Caki2 (cell line): ENCODE data around the gene CLSTN2. TPM values are rescaled to one million over a fixed set of nuclear protein-coding genes. Genes with fewer than 3 reads are reported as not detected.

Source experiments
- DNase-seq: peaks from one replicate; pipeline ENCODE4 v3.0.0-alpha.2; 2015; ENCODE audit warnings: low read depth
- in situ Hi-C: cut with HindIII; loops from 2 replicates; pipeline ENCODE4 v1.10.0; 2016; ENCODE audit warnings: low sequenced_read_pairs, low pct_unique_long_range_greater_than_20kb, mixed read lengths
- total RNA-seq: library from RNA; depleted of rRNA; stranded (reverse); fragments of >200 nt; shearing (Covaris generic); gene quantifications from 2 replicates; pipeline ENCODE4 v1.2.3, GENCODE V29; 2014; ENCODE audit warnings: low replicate concordance

CLSTN2 gene
- total RNA-seq, 1 experiment from 2014 or later: 37.8 TPM

GRCh38 chr3:140103986-140104645, 169.1 kb downstream of the CLSTN2 start:
- in situ Hi-C loops: no loop called here
- DNase-seq: no peak

- in situ Hi-C loops: no loop called here
Measured at GRCh38 chr3:140113996-140114788, 179.2 kb downstream of the CLSTN2 start.

GRCh38 chr3:140114789-140115080, 179.8 kb downstream of the CLSTN2 start:
- in situ Hi-C loops: no loop called here
- DNase-seq: no peak

More at GRCh38 chr3:140113996-140114788, 179.2 kb downstream of the CLSTN2 start:
- no peak for DNase-seq

- DNase-seq: peak; percentile 53
- in situ Hi-C loops: no loop called here
Measured at GRCh38 chr3:140117096-140117526, 182.1 kb downstream of the CLSTN2 start.

GRCh38 chr3:140122183-140122582, 187.2 kb downstream of the CLSTN2 start:
- in situ Hi-C loops: no loop called here
- no peak for DNase-seq

- DNase-seq: no peak
- in situ Hi-C loops: no loop called here
Measured at GRCh38 chr3:140128217-140128616, 193.2 kb downstream of the CLSTN2 start.

GRCh38 chr3:140128631-140129030, 193.6 kb downstream of the CLSTN2 start:
- in situ Hi-C loops: no loop called here
- DNase-seq: no peak

GRCh38 chr3:140129768-140130284, 194.8 kb downstream of the CLSTN2 start:
- in situ Hi-C loops: no loop called here

GRCh38 chr3:140131895-140132294, 196.9 kb downstream of the CLSTN2 start:
- in situ Hi-C loops: no loop called here
- DNase-seq: no peak

More at GRCh38 chr3:140129768-140130284, 194.8 kb downstream of the CLSTN2 start:
- DNase-seq: no peak

- in situ Hi-C loops: no loop called here
- DNase-seq: no peak
Measured at GRCh38 chr3:140134231-140134965, 199.4 kb downstream of the CLSTN2 start.

- in situ Hi-C loops: no loop called here
- DNase-seq: no peak
Measured at GRCh38 chr3:140135461-140135860, 200.5 kb downstream of the CLSTN2 start.

- in situ Hi-C loops: no loop called here
- DNase-seq: no peak
Measured at GRCh38 chr3:140143367-140144069, 208.5 kb downstream of the CLSTN2 start.

GRCh38 chr3:140145528-140145927, 210.5 kb downstream of the CLSTN2 start:
- in situ Hi-C loops: no loop called here
- DNase-seq: no peak

- in situ Hi-C loops: no loop called here
Measured at GRCh38 chr3:140146668-140147067, 211.7 kb downstream of the CLSTN2 start.

GRCh38 chr3:140147965-140148490, 213.0 kb downstream of the CLSTN2 start:
- DNase-seq: no peak
- in situ Hi-C loops: no loop called here

More at GRCh38 chr3:140146668-140147067, 211.7 kb downstream of the CLSTN2 start:
- DNase-seq: no peak

GRCh38 chr3:140148824-140149390, 213.9 kb downstream of the CLSTN2 start:
- in situ Hi-C loops: no loop called here
- DNase-seq: no peak

- no peak for DNase-seq
- in situ Hi-C loops: no loop called here
Measured at GRCh38 chr3:140151321-140151720, 216.3 kb downstream of the CLSTN2 start.
